Endodermal cell (in vitro differentiated cells): ENCODE data around the gene FYCO1. TPM values are rescaled to one million over a fixed set of nuclear protein-coding genes. Genes with fewer than 3 reads are reported as not detected.
"Not testable (repeated sequence)": the region's sequence is repeated elsewhere in the genome, so short reads cannot be mapped to it uniquely, and the experiment has no call there.

Experiments
- DNase-seq: peaks from one replicate; pipeline ENCODE4 v3.0.0-alpha.2; 2017
- H3K27ac ChIP-seq: 2 replicates; pipeline ENCODE4 v1.5.1; 2013; ENCODE audit warnings: mild to moderate bottlenecking, low read depth, low read length, moderate library complexity
- H3K27me3 ChIP-seq: 2 replicates; pipeline ENCODE4 v1.6.1; 2013; ENCODE audit warnings: mild to moderate bottlenecking, low read length, moderate library complexity; ENCODE audit not compliant: insufficient read depth, control insufficient read depth, poor library complexity, severe bottlenecking
- H3K36me3 ChIP-seq: 2 replicates; pipeline ENCODE4 v1.7.0; 2013; ENCODE audit warnings: mild to moderate bottlenecking, low read length, moderate library complexity; ENCODE audit not compliant: control insufficient read depth, insufficient read depth
- H3K4me1 ChIP-seq: one replicate; pipeline ENCODE4 v1.7.0; 2013; ENCODE audit warnings: low read length; ENCODE audit not compliant: control insufficient read depth, insufficient read depth
- H3K4me3 ChIP-seq: 2 replicates; pipeline ENCODE4 v1.5.1; 2013; ENCODE audit warnings: mild to moderate bottlenecking, low read length, moderate library complexity
- H3K9ac ChIP-seq: 2 replicates; pipeline ENCODE4 v1.6.1; 2013; ENCODE audit warnings: mild to moderate bottlenecking, low read length, moderate library complexity; ENCODE audit not compliant: poor library complexity, severe bottlenecking; ENCODE audit errors: extremely low read depth
- H3K9me3 ChIP-seq: 2 replicates; pipeline ENCODE4 v1.6.1; 2013; ENCODE audit warnings: mild to moderate bottlenecking, low read length, moderate library complexity; ENCODE audit not compliant: control insufficient read depth
- H3K27ac Mint-ChIP-seq: 2 replicates; pipeline ENCODE4 v1.8.0; 2020; ENCODE audit warnings: mixed read lengths
- H3K27me3 Mint-ChIP-seq: 2 replicates; pipeline ENCODE4 v1.8.0; 2021; ENCODE audit warnings: mild to moderate bottlenecking, mixed read lengths; ENCODE audit not compliant: insufficient read depth
- H3K36me3 Mint-ChIP-seq: 2 replicates; pipeline ENCODE4 v1.8.0; 2020; ENCODE audit warnings: low read depth, mixed read lengths
- H3K4me1 Mint-ChIP-seq: 2 replicates; pipeline ENCODE4 v1.8.0; 2020; ENCODE audit warnings: mixed read lengths
- H3K4me3 Mint-ChIP-seq: 2 replicates; pipeline ENCODE4 v1.8.0; 2020; ENCODE audit warnings: mild to moderate bottlenecking, moderate library complexity, mixed read lengths
- H3K9me3 Mint-ChIP-seq: 2 replicates; pipeline ENCODE4 v1.8.0; 2020; ENCODE audit warnings: mild to moderate bottlenecking, mixed read lengths
- CTCF ChIP-seq: fragments of 200-600 bp; sonication (generic); conservative IDR thresholded peaks from 2 replicates; pipeline ENCODE4 v1.5.0; 2021; ENCODE audit warnings: antibody characterized with exemption, mild to moderate bottlenecking
- WGBS, 2 experiments: methylation state at CpG; one replicate each; pipeline versions ENCODE4 v1.1.5 to v1.1.7; 2013; ENCODE audit warnings: missing lambda C conversion rate in 2 of 2, mixed read lengths in 1 of 2; ENCODE audit not compliant: insufficient coverage in 1 of 2, insufficient read length in 1 of 2; 5-methylcytosine and 5-hydroxymethylcytosine counted together
- long read RNA-seq, 4 experiments: library from polyadenylated mRNA in 2 of 4; library from RNA in 1 of 4; library from capped mRNA in 1 of 4; stranded (forward) in 3 of 4; unstranded in 1 of 4; transcript quantifications; one replicate each; pipeline ENCODE4 v2.0.0, GENCODE V29; 2020 to 2021; ENCODE audit warnings: inconsistent platforms in 1 of 4
- polyA plus RNA-seq, 2 experiments: library from polyadenylated mRNA; stranded (reverse); fragments of 50-300 nt; gene quantifications; one replicate each; pipeline ENCODE4 v1.2.3, GENCODE V29; 2013
- total RNA-seq, 2 donors: library from RNA; stranded (reverse); fragmentation: NEBNext Ultra II Directional in 1 of 2; extraction: Animal tissue kit (Norgen Biotek cat#: 25700) in 1 of 2; gene quantifications; 2 replicates in 1 of 2; 3 replicates in 1 of 2; pipeline ENCODE4 v1.2.1, GENCODE V29; 2021

Gene FYCO1
- 10 to 100 TPM; 11.3 to 11.8 TPM for total RNA-seq
- polyA plus RNA-seq (2013, experiment 1 of 2), result 7.5 TPM
- polyA plus RNA-seq (2013, experiment 2 of 2), result 6.5 TPM
- long read RNA-seq, experiment 1, partial matches to known transcripts, result 1 of 4 reads
- long read RNA-seq, experiment 1, other reads (novel, unspliced or antisense), result 3 of 4 reads
- long read RNA-seq, experiment 2, full-length matches to known transcripts, result 6 of 20 reads
- long read RNA-seq, experiment 2, partial matches to known transcripts, result 8 of 20 reads
- long read RNA-seq, experiment 2, other reads (novel, unspliced or antisense), result 6 of 20 reads
- long read RNA-seq, experiment 3, full-length matches to known transcripts, result 4 of 12 reads
- long read RNA-seq, experiment 3, partial matches to known transcripts, result 1 of 12 reads
- long read RNA-seq, experiment 3, other reads (novel, unspliced or antisense), result 7 of 12 reads
- long read RNA-seq, experiment 4, partial matches to known transcripts, result 2 of 2 reads
- long read RNA-seq, experiment 4, other reads (novel, unspliced or antisense), result 0 of 2 reads

DNA sequence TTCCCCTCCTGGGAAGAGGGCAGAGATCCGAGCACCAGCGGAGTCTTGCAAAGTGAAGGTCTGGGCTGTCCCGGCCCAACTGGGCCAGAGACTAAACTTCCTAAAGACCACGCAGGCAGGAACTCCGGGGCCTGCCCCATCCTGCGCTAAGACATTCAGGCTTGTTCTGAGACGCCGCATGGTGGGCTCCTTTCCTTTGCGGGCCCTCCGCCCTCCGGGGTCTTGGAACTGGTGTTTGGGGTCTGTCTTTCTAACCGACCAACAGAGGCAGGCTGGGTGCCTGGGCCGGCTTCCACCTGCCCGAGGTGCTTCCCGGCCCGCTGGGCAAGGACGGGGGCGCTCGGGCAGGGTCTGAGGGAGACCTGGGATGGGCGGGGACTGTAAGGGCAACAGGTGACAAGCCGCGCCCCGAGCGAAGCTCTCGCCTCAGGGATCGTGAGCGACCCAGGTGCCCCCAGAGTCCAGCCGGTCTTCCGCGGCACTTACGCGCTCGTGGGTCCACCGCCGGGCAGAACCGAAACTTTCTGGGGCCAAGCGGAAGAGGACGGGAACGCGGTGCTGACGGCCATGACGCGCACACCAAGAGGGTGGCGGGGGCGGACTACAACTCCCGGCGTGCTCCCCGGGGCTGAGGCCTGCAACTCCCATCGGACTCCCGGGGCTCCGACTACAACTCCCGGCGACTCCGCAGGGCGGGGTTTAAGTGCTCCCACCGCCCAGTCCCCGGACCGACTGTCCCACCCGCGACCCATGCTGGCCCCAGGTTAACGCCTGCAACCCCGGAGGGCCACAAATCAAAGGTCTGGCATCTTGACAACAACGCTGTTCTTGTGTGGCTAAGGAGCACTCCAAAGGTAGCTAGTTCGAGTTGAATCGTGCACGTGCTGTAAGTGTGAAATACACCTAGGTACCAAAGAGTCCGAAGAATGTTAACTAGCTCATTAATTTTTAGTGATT lies at the start of gene FYCO1:
Gene FYCO1 (minus strand): TSS at position 589 of the 957 bp plus-strand sequence. CDS start 10,914 bp downstream, outside the sequence.
- H3K9ac ChIP-seq, result peak within 1 kb of the TSS; percentile 72
- H3K4me1 Mint-ChIP-seq, result peaks cover 19% of the 10 kb centered on the region
- H3K4me3 Mint-ChIP-seq, result peak within 1 kb of the TSS; percentile 81
- 4 to 9% methylated on average over 34 to 67 of the region's 67 CpGs for WGBS, 2 experiments
- no peaks in the 10 kb centered on the region for H3K36me3 ChIP-seq
- DNase-seq, result peak; percentile 97
- peaks cover 10% of the 10 kb centered on the region for H3K27me3 Mint-ChIP-seq
- H3K9me3 Mint-ChIP-seq, result no peaks in the 10 kb centered on the region
- TF ChIP-seq CTCF, result no peak
- H3K27ac ChIP-seq, result no peak within 1 kb of the TSS
- peak within 1 kb of the TSS; percentile 89 for H3K4me3 ChIP-seq
- no peaks in the 10 kb centered on the region for H3K27me3 ChIP-seq
- peak within 1 kb of the TSS; percentile 92 for H3K27ac Mint-ChIP-seq
- no peaks in the 10 kb centered on the region for H3K9me3 ChIP-seq
- H3K4me1 ChIP-seq, result peaks cover 2% of the 10 kb centered on the region
- no peaks in the 10 kb centered on the region for H3K36me3 Mint-ChIP-seq

DNA sequence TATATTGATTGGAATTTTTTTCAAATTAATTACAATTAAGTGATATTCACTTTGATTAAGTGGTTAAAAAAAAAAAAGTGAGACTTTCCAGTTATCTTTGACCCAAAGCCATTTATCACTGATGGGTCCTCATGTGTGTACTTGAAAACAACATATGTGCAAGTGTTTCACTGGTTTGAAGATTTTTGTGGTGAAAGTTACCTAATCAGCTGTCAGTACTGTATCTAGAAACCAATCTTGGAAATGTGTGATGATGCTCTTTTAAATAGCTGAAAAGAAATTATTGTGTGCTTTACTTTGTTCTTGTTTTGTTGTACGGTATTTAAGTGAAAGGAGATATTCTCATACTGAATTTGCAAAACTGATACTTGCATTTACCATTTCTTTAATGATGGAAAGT lies 43.3 kb upstream of the FYCO1 start:
- H3K27me3 Mint-ChIP-seq, result peaks cover 2% of the 10 kb centered on the region
- DNase-seq, result no peak
- H3K4me3 ChIP-seq, result no peak overlapping the region
- no peak for TF ChIP-seq CTCF
- H3K4me1 Mint-ChIP-seq, result no peaks in the 10 kb centered on the region
- H3K9me3 Mint-ChIP-seq, result peaks cover 18% of the 10 kb centered on the region
- H3K27ac ChIP-seq, result no peak overlapping the region
- H3K27me3 ChIP-seq, result no peaks in the 10 kb centered on the region
- no peaks in the 10 kb centered on the region for H3K36me3 Mint-ChIP-seq
- H3K36me3 ChIP-seq, result no peaks in the 10 kb centered on the region
- H3K9me3 ChIP-seq, result peaks cover 6% of the 10 kb centered on the region
- no peaks in the 10 kb centered on the region for H3K4me1 ChIP-seq
- no peak overlapping the region for H3K9ac ChIP-seq
- H3K27ac Mint-ChIP-seq, result no peak overlapping the region
- WGBS, 2 experiments, result 91 to 100% methylated on average over 1 of the region's 1 CpG
- H3K4me3 Mint-ChIP-seq, result no peak overlapping the region

- H3K27me3 Mint-ChIP-seq, H3K27ac ChIP-seq, H3K27ac Mint-ChIP-seq, H3K9ac ChIP-seq, H3K4me1 ChIP-seq, H3K36me3 Mint-ChIP-seq, H3K4me3 Mint-ChIP-seq, H3K9me3 ChIP-seq, H3K36me3 ChIP-seq, H3K4me3 ChIP-seq, H3K27me3 ChIP-seq, DNase-seq, H3K4me1 Mint-ChIP-seq: not testable (repeated sequence)
- peaks cover 18% of the 10 kb centered on the region for H3K9me3 Mint-ChIP-seq
- WGBS, 2 experiments, result 89% methylated on average over 3 of the region's 3 CpGs; no CpG with 5 or more reads in 1 of the 2 experiments
These were observed 42.4 kb upstream of the FYCO1 start for GRCh38 chr3:46038071-46038470.
